NAMALWA (cell line): ENCODE results near the gene PLPP2.
"Not testable (repeated sequence)": the region's sequence is repeated elsewhere in the genome, so short reads cannot be mapped to it uniquely, and the experiment has no call there.

Experiments
- DNase-seq: peaks from one replicate; pipeline ENCODE4 v3.0.0-alpha.2; 2015; ENCODE audit warnings: low spot score

The PLPP2 gene

DNA sequence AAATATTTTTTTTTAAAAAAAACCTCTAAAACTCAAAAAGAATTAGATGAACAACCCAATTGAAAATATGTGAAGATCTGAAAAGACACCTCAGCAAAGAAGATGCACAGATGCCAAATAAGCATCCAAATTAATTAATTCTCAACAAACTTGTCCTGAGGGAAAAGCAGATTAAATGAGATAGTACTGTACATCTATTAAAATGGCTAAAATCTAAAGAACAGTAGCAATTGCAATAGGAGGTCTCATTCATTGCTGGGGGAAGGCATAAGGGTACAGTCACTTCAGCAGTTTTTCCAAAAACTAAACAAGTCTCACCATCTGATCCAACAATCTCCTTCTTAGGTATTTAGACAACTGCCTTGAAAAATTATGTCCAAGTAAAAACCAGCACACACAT lies 22.0 kb downstream of the PLPP2 start:
- DNase-seq: no peak

DNA sequence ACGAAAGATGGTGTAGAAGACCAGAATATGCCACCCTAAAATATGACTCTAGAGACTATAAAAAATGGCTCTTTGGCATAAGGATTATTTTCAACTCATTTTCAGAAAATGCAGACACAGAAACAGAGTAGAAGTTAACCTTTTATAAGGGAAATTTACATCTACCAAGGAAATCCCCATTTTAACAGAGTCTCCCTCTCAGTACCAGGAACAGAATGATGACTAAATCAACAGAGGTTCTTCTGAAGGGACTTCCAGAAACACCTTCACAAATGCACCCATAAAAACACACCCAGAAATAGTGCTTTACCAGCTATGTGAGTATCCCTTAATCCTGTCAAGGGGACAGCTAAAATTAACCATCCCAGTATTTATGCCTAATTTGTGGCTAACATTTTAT lies 29.1 kb downstream of the PLPP2 start:
- no peak for DNase-seq

DNA sequence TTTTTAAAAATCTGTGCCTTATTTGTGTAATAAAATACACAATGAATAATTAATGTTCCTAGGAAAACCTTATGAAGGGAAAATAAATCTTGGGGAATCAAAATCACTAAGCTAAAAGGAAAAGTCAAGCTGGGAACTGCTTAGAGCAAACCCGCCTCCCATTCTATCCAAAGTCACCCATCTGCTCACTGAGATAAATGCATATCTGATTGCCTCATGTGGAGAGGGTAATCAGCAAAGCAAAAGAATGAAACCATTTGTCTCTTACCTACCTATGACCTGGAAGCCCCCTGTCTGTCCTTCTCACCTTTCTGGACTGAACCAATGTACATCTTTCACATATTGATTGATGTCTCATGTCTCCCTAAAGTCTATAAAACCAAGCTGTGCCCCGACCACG lies 34.4 kb downstream of the PLPP2 start:
- DNase-seq: not testable (repeated sequence)

DNA sequence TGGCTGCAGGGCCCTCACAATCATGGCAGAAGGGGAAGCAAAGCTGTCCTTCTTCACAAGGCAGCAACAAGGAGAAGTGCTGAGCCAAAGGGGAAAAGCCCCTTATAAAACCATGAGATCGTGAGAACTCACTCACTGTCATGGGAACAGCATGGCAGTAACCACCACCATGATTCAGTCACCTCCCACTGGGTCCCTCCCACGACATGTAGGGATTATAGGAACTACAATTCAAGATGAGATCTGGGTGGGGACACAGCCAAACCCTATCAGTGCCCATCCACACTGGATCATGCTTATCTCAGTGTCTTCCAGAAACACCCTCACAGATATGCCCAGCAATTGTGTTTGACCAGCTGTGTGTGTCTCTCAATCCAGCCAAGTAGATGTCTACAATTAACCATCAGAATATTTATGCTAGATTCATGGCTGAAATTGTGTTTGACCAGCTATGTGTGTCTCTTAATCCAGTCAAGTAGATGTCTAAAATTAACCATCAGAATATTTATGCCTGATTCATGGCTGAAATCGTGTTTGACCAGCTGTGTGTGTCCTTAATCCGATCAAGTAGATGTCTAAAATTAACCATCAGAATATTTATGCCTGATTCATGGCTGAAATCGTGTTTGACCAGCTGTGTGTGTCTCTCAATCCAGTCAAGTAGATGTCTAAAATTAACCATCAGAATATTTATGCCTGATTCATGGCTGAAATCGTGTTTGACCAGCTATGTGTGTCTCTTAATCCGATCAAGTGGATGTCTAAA lies 38.6 kb downstream of the PLPP2 start:
- not testable (repeated sequence) for DNase-seq

DNA sequence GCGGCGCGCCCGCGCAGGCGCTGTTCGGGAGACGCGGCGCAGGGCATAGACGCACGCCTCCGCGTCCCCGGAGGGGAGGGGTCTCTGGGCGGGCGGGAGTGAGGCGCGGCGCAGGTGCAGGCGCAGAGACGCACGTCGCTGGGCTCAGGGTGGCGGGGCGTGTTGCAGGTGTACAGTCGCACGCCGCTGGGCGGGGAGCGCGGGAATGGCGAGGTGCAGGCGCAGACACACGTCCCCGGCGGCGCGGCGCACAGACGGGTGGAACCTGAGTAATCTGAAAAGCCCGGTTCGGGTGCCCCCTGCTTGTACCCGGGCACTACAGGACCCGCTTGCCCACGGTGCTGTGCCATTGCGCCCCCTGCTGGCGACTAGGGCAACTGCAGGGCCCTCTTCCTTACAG lies 44.7 kb downstream of the PLPP2 start:
- DNase-seq: peak; percentile 55

DNA sequence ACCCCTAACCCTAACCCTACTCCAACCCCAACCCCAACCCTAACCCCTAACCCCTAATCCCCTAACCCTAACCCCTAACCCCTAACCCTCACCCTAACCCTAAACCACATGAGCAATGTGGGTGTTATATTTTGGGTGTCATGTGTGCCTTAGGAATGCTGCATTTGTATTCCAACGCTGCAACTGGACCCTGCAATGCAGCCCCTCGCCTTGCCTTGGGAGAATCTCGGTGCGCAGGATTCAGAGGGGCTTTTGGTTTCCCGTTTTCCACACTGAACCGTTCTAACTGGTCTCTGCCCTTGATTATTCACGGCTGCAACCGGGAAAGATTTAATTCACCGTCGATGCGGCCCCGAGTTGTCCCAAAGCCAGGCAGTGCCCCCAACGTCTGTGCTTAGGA lies 45.3 kb downstream of the PLPP2 start:
- peak; percentile 12 for DNase-seq

DNA sequence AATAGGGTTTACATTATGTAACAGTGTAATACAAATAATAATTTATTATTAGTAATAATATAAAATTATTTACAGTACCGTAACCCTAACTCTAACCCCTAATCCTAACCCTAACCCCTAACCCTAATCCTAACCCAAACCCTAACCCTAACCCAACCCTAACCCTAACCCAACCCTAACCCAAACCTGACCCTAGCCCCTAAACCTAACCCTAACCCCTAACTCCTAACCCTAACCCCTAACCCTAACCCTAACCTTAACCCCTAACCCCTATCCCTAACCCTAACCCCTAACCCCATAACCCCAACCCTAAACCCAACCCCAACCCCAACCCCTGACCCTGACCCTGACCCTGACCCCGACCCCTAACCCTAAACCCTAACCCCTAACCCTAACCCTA lies 45.7 kb downstream of the PLPP2 start:
- no peak for DNase-seq
